HepG2 (cell line): Measurements from ENCODE around the gene AK8. TPM values are rescaled to one million over a fixed set of nuclear protein-coding genes. Genes with fewer than 3 reads are reported as not detected.

Experiments
- ATAC-seq: fragments of 200-7000 bp; cut with Tn5 transposase; 3 replicates; pipeline ENCODE4 v1.9.1; 2020; ENCODE audit warnings: mild to moderate bottlenecking, moderate library complexity
- BruUV-seq: library from RNA; stranded (reverse); fragments of 400-500 nt; replicated peaks from 2 replicates; lab custom pipeline; 2021; lab: Mats Ljungman, UMichigan
- CTCF ChIA-PET: fragments of 300-600 bp; formaldehyde crosslinking; extraction: SDS; loops from one replicate; lab custom pipeline; 2021; ENCODE audit warnings: low total read pairs, inconsistent platforms, low intra/inter-chr PET ratio; lab: Yijun Ruan, JAX
- POLR2A ChIA-PET: fragments of 350-600 bp; sonication (Branson Sonifier 250); formaldehyde crosslinking; loops from one replicate; lab custom pipeline; 2020; ENCODE audit warnings: antibody characterized with exemption, inconsistent platforms; lab: Yijun Ruan, JAX
- DNase-seq: peaks from one replicate; pipeline ENCODE4 v3.0.0-alpha.2; 2015; ENCODE audit warnings: low spot score
- FAIRE-seq: peaks from 3 replicates; lab custom pipeline; 2011; peaks lifted over from hg19 to GRCh38; lab: Jason Lieb, UNC
- H2AFZ ChIP-seq: one replicate; pipeline ENCODE4 v1.6.1; 2011; ENCODE audit warnings: low read length, inconsistent platforms
- H3K27ac ChIP-seq: fragments of 300-600 bp; 3 replicates; pipeline ENCODE4 v1.8.0; 2011; ENCODE audit warnings: mixed run types, mild to moderate bottlenecking, mixed read lengths, low read length, inconsistent platforms; ENCODE audit not compliant: insufficient read depth; ENCODE audit errors: extremely low read length
- H3K27me3 ChIP-seq, 2 experiments: fragments of 200-600 bp in 1 of 2; 2 replicates in 1 of 2; 3 replicates in 1 of 2; pipeline versions ENCODE4 v1.6.0 to v1.8.0; 2011; ENCODE audit warnings: low read length in 2 of 2, mild to moderate bottlenecking in 2 of 2, moderate library complexity in 2 of 2, inconsistent platforms in 1 of 2; ENCODE audit not compliant: insufficient read depth in 2 of 2, control insufficient read depth in 1 of 2
- H3K36me3 ChIP-seq, 2 experiments: fragments of 200-600 bp in 1 of 2; replicated peaks in 1 of 2; 2 replicates in 1 of 2; 3 replicates in 1 of 2; pipeline versions ENCODE4 v1.5.1 to v1.8.0; 2011; ENCODE audit warnings: low read length in 2 of 2, inconsistent platforms in 1 of 2; ENCODE audit not compliant: insufficient read depth in 2 of 2, control insufficient read depth in 1 of 2
- H3K4me1 ChIP-seq: 2 replicates; pipeline ENCODE4 v1.5.1; 2012; ENCODE audit warnings: low read length, inconsistent platforms; ENCODE audit not compliant: insufficient read depth
- H3K4me2 ChIP-seq: 2 replicates; pipeline ENCODE4 v1.6.0; 2011; ENCODE audit warnings: low read depth, low read length, inconsistent platforms
- H3K4me3 ChIP-seq, 3 experiments: fragments of 200-600 bp in 1 of 3; sonication (generic), shearing (Covaris generic) in 1 of 3; replicated peaks in 1 of 3; 2 replicates each; pipeline ENCODE4 v1.5.1; 2011 to 2016; ENCODE audit warnings: low read length in 3 of 3, inconsistent platforms in 2 of 3, low read depth in 2 of 3, mild to moderate bottlenecking in 2 of 3, control low read depth in 1 of 3, mixed read lengths in 1 of 3; ENCODE audit not compliant: insufficient read depth in 1 of 3
- H3K79me2 ChIP-seq: one replicate; pipeline ENCODE4 v1.6.1; 2011; ENCODE audit warnings: low read length, inconsistent platforms; ENCODE audit not compliant: insufficient read depth
- H3K9ac ChIP-seq: 2 replicates; pipeline ENCODE4 v1.6.0; 2011; ENCODE audit warnings: mild to moderate bottlenecking, low read depth, low read length, inconsistent platforms; ENCODE audit not compliant: insufficient read depth
- H3K9me3 ChIP-seq: 2 replicates; pipeline ENCODE4 v1.5.1; 2012; ENCODE audit warnings: mild to moderate bottlenecking, low read length
- H4K20me1 ChIP-seq: 2 replicates; pipeline ENCODE4 v1.6.0; 2011; ENCODE audit warnings: inconsistent platforms, mild to moderate bottlenecking, low read length, moderate library complexity; ENCODE audit not compliant: insufficient read depth
- NFIB ChIP-seq: sonication (generic); formaldehyde crosslinking; IDR thresholded peaks from 2 replicates; pipeline ENCODE4 v1.9.0; 2021; ENCODE audit warnings: missing genetic modification reagents, mild to moderate bottlenecking, borderline replicate concordance
- TBL1XR1 ChIP-seq: fragments of 150-350 bp; IDR thresholded peaks from 2 replicates; pipeline ENCODE4 v1.6.1; 2014; ENCODE audit warnings: borderline replicate concordance, low read length; ENCODE audit not compliant: partially characterized antibody
- ZNF20 ChIP-seq: sonication (generic); formaldehyde crosslinking; IDR thresholded peaks from 2 replicates; pipeline ENCODE4 v1.4.0; 2020; ENCODE audit warnings: mild to moderate bottlenecking, moderate library complexity, missing genetic modification reagents
- ZNF891 ChIP-seq: sonication (generic); formaldehyde crosslinking; IDR thresholded peaks from 2 replicates; pipeline ENCODE4 v1.5.0; 2020; ENCODE audit warnings: mild to moderate bottlenecking, missing genetic modification reagents
- WGBS: methylation state at CpG from one replicate; pipeline ENCODE4 v1.1.6; 2017; ENCODE audit warnings: low lambda C conversion rate; 5-methylcytosine and 5-hydroxymethylcytosine counted together
- in situ Hi-C: cut with HindIII; loops from 2 replicates; pipeline ENCODE4 v1.10.0; 2017; ENCODE audit warnings: low pct_unique_long_range_greater_than_20kb; ENCODE audit not compliant: extremely low pct_ligation_motif_present
- intact Hi-C: fragments of 100-400 bp; cut with micrococcal nuclease; formaldehyde crosslinking; loops from one replicate; pipeline ENCODE4 v1.10.0; 2022; ENCODE audit not compliant: unreplicated experiment
- polyA plus RNA-seq, 8 experiments: library from polyadenylated mRNA; depleted of rRNA in 3 of 8; stranded (reverse) in 7 of 8; unstranded in 1 of 8; fragments of >200 nt; fragmentation: Illumina TruSeq in 4 of 8; extraction: Trizol in 4 of 8; gene quantifications; 2 replicates each; pipeline versions ENCODE4 v1.2.1 to v1.2.3, GENCODE V29; 2011 to 2016; ENCODE audit warnings: low read depth in 4 of 8, missing spikeins in 1 of 8, mixed read lengths in 1 of 8; ENCODE audit not compliant: insufficient read depth in 1 of 8
- total RNA-seq, 5 experiments: library from RNA; depleted of rRNA; stranded (reverse); fragments of >200 nt; fragmentation: Illumina TruSeq; extraction: Trizol; gene quantifications; 2 replicates each; pipeline ENCODE4 v1.2.3, GENCODE V29; 2016; ENCODE audit warnings: low read depth in 1 of 5
- TF ChIP-seq, protein P1 (sequence below): sonication (generic); formaldehyde crosslinking; IDR thresholded peaks from 2 replicates; pipeline ENCODE4 v1.4.0; 2020; ENCODE audit warnings: missing genetic modification reagents, borderline replicate concordance
- TF ChIP-seq, protein P2 (sequence below): sonication (generic); formaldehyde crosslinking; IDR thresholded peaks from 2 replicates; pipeline ENCODE4 v1.5.1; 2020; ENCODE audit warnings: mild to moderate bottlenecking, missing genetic modification reagents, borderline replicate concordance
- TF ChIP-seq, protein P3 (sequence below): sonication (generic); formaldehyde crosslinking; IDR thresholded peaks from 2 replicates; pipeline ENCODE4; 2020; ENCODE audit warnings: missing genetic modification reagents, mild to moderate bottlenecking, borderline replicate concordance
- TF ChIP-seq, protein P4 (sequence below): sonication (generic); formaldehyde crosslinking; IDR thresholded peaks from 2 replicates; pipeline ENCODE4 v1.5.0; 2020; ENCODE audit warnings: mild to moderate bottlenecking, missing genetic modification reagents
- TF ChIP-seq, protein P5 (sequence below): sonication (generic); formaldehyde crosslinking; IDR thresholded peaks from 2 replicates; pipeline ENCODE4 v1.5.1; 2020; ENCODE audit warnings: mild to moderate bottlenecking, missing genetic modification reagents, moderate library complexity

Gene AK8
- total and polyA plus RNA-seq, 2 of the 13 experiments (the other 11 are each of a cell fraction or from before 2014, with no cell fraction given): 0.11 TPM; not detected in 1

DNA sequence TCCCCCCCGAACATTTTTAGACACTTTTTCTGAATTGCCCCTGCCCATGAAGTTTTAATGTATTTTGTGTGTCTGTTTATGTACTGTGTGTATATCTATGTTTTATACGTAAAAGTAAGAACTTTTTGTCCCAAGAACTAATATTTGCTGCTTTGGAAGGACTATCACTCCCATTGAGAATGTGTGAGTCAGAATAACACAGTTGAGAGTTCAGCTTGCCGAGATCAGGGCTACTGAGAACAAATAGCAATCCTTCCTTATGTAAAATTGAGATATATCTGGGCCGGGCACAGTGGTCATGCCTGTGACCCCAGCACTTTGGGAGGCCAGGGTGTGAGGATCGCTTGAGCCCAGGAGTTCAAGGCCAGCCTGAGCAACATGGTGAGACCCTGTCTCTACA is 196.5 kb downstream of the AK8 start (continued):
- TF ChIP-seq, protein P1, sequence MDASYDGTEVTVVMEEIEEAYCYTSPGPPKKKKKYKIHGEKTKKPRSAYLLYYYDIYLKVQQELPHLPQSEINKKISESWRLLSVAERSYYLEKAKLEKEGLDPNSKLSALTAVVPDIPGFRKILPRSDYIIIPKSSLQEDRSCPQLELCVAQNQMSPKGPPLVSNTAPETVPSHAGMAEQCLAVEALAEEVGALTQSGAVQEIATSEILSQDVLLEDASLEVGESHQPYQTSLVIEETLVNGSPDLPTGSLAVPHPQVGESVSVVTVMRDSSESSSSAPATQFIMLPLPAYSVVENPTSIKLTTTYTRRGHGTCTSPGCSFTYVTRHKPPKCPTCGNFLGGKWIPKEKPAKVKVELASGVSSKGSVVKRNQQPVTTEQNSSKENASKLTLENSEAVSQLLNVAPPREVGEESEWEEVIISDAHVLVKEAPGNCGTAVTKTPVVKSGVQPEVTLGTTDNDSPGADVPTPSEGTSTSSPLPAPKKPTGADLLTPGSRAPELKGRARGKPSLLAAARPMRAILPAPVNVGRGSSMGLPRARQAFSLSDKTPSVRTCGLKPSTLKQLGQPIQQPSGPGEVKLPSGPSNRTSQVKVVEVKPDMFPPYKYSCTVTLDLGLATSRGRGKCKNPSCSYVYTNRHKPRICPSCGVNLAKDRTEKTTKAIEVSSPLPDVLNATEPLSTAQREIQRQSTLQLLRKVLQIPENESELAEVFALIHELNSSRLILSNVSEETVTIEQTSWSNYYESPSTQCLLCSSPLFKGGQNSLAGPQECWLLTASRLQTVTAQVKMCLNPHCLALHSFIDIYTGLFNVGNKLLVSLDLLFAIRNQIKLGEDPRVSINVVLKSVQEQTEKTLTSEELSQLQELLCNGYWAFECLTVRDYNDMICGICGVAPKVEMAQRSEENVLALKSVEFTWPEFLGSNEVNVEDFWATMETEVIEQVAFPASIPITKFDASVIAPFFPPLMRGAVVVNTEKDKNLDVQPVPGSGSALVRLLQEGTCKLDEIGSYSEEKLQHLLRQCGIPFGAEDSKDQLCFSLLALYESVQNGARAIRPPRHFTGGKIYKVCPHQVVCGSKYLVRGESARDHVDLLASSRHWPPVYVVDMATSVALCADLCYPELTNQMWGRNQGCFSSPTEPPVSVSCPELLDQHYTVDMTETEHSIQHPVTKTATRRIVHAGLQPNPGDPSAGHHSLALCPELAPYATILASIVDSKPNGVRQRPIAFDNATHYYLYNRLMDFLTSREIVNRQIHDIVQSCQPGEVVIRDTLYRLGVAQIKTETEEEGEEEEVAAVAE: no peak
- TF ChIP-seq, protein P2, sequence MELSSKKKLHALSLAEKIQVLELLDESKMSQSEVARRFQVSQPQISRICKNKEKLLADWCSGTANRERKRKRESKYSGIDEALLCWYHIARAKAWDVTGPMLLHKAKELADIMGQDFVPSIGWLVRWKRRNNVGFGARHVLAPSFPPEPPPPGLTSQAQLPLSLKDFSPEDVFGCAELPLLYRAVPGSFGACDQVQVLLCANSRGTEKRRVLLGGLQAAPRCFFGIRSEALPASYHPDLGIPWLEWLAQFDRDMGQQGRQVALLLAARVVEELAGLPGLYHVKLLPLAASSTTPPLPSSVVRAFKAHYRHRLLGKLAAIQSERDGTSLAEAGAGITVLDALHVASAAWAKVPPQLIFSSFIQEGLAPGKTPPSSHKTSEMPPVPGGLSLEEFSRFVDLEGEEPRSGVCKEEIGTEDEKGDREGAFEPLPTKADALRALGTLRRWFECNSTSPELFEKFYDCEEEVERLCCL (CRISPR knock-in tag): no peak
- no peak for TF ChIP-seq ZNF20

DNA sequence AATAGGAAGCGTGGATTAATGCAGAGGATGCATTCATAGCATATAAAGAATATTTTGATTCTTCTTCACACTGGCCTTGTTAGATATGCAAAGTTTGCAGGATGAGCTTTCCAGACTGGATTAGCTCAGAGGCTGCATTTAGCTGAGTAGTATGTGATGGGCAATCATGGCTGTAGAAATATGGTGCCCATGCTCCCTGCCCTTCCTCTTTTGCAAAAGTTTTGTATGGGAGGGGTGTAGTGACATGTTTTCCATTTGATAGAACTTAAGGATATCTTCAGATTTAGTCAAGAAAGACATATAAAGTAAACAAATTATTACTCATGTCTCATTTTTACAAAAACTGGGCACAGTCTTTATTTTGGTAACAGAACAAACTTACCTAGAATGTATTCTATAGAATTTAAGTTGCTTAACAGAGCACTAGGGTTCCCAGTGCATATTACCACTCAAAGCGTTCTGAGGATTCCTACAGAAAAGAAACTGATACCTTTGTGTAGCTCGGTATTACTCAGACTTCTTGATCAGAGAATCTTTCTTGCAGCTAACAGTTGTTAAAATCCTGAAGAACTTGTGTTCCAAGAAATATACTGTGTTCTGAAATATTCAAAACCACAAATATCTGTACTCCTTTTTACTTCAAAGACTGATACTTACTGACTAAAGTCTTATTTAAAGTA is 198.0 kb downstream of the AK8 start:
- Histone ChIP-seq H3K9ac (no peak overlapping the region), H2AFZ (no peak overlapping the region), H3K4me1 (no peaks in the 10 kb centered on the region), H3K27me3 (no peaks in the 10 kb centered on the region), H4K20me1 (peaks cover 9% of the 10 kb centered on the region; the same call in 1 of the 2 replicates), H3K36me3 (peaks cover 25 to 50% of the 10 kb centered on the region in 2 experiments), H3K79me2 (peaks cover 42% of the 10 kb centered on the region), H3K4me3 (no peak overlapping the region), H3K4me2 (no peak overlapping the region), H3K27ac (no peak overlapping the region), H3K9me3 (no peaks in the 10 kb centered on the region)
- no peak for ATAC-seq
- ChIA-PET CTCF (no interaction called here), POLR2A (no interaction called here)
- TF ChIP-seq NFIB (CRISPR knock-in tag): no peak
- TF ChIP-seq, protein P3, sequence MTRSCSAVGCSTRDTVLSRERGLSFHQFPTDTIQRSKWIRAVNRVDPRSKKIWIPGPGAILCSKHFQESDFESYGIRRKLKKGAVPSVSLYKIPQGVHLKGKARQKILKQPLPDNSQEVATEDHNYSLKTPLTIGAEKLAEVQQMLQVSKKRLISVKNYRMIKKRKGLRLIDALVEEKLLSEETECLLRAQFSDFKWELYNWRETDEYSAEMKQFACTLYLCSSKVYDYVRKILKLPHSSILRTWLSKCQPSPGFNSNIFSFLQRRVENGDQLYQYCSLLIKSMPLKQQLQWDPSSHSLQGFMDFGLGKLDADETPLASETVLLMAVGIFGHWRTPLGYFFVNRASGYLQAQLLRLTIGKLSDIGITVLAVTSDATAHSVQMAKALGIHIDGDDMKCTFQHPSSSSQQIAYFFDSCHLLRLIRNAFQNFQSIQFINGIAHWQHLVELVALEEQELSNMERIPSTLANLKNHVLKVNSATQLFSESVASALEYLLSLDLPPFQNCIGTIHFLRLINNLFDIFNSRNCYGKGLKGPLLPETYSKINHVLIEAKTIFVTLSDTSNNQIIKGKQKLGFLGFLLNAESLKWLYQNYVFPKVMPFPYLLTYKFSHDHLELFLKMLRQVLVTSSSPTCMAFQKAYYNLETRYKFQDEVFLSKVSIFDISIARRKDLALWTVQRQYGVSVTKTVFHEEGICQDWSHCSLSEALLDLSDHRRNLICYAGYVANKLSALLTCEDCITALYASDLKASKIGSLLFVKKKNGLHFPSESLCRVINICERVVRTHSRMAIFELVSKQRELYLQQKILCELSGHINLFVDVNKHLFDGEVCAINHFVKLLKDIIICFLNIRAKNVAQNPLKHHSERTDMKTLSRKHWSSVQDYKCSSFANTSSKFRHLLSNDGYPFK: no peak
- no peak for TF ChIP-seq TBL1XR1
- TF ChIP-seq, protein P4, sequence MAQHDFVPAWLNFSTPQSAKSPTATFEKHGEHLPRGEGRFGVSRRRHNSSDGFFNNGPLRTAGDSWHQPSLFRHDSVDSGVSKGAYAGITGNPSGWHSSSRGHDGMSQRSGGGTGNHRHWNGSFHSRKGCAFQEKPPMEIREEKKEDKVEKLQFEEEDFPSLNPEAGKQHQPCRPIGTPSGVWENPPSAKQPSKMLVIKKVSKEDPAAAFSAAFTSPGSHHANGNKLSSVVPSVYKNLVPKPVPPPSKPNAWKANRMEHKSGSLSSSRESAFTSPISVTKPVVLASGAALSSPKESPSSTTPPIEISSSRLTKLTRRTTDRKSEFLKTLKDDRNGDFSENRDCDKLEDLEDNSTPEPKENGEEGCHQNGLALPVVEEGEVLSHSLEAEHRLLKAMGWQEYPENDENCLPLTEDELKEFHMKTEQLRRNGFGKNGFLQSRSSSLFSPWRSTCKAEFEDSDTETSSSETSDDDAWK (CRISPR knock-in tag): no peak
- no peak for TF ChIP-seq ZNF891 (CRISPR knock-in tag)
- TF ChIP-seq, protein P5, sequence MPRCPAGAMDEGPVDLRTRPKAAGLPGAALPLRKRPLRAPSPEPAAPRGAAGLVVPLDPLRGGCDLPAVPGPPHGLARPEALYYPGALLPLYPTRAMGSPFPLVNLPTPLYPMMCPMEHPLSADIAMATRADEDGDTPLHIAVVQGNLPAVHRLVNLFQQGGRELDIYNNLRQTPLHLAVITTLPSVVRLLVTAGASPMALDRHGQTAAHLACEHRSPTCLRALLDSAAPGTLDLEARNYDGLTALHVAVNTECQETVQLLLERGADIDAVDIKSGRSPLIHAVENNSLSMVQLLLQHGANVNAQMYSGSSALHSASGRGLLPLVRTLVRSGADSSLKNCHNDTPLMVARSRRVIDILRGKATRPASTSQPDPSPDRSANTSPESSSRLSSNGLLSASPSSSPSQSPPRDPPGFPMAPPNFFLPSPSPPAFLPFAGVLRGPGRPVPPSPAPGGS (CRISPR knock-in tag): no peak
- WGBS: 93% methylated on average over 3 of the region's 3 CpGs
- intact Hi-C loops: no loop called here
- no TSS peak for BruUV-seq
- in situ Hi-C loops: no loop called here
- DNase-seq: no peak
- FAIRE-seq: no peak
